Peyer's patch (tissue), 4 donors: ENCODE results near the gene GLIPR1L2.

ENCODE experiments used
- POLR2A ChIP-seq, 2 donors: fragments of 450-650 bp; IDR thresholded peaks; one replicate each; pipeline ENCODE4 v1.5.1; 2017; ENCODE audit warnings: antibody characterized with exemption in 2 of 2, mild to moderate bottlenecking in 2 of 2, moderate library complexity in 2 of 2
- TF ChIP-seq, protein P1 (sequence below), 6 experiments: fragments of 450-650 bp in 4 of 6; fragments of 200-600 bp in 2 of 6; sonication (generic) in 1 of 6; IDR thresholded peaks; one replicate each; pipeline ENCODE4 v1.5.1; 2017 to 2019; ENCODE audit warnings: antibody characterized with exemption in 6 of 6, mild to moderate bottlenecking in 3 of 6, moderate library complexity in 1 of 6

GRCh38 chr12:75444429-75445136 is 53.7 kb downstream of the GLIPR1L2 start:
- TF ChIP-seq, protein P1, sequence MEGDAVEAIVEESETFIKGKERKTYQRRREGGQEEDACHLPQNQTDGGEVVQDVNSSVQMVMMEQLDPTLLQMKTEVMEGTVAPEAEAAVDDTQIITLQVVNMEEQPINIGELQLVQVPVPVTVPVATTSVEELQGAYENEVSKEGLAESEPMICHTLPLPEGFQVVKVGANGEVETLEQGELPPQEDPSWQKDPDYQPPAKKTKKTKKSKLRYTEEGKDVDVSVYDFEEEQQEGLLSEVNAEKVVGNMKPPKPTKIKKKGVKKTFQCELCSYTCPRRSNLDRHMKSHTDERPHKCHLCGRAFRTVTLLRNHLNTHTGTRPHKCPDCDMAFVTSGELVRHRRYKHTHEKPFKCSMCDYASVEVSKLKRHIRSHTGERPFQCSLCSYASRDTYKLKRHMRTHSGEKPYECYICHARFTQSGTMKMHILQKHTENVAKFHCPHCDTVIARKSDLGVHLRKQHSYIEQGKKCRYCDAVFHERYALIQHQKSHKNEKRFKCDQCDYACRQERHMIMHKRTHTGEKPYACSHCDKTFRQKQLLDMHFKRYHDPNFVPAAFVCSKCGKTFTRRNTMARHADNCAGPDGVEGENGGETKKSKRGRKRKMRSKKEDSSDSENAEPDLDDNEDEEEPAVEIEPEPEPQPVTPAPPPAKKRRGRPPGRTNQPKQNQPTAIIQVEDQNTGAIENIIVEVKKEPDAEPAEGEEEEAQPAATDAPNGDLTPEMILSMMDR (IDR thresholded peaks at IDR 0.05): no peak
- no peak for TF ChIP-seq POLR2A (IDR thresholded peaks at IDR 0.05)
